Left hindlimb (tissue), 1 donor: ENCODE measurements around the gene ESRRA.

Experiments
- DNase-seq: peaks from one replicate; pipeline ENCODE4 v3.0.0-alpha.2; 2018

The ESRRA gene

GRCh38 chr11:64352099-64352994 lies 47.0 kb downstream of the ESRRA start:
- no peak for DNase-seq

DNA sequence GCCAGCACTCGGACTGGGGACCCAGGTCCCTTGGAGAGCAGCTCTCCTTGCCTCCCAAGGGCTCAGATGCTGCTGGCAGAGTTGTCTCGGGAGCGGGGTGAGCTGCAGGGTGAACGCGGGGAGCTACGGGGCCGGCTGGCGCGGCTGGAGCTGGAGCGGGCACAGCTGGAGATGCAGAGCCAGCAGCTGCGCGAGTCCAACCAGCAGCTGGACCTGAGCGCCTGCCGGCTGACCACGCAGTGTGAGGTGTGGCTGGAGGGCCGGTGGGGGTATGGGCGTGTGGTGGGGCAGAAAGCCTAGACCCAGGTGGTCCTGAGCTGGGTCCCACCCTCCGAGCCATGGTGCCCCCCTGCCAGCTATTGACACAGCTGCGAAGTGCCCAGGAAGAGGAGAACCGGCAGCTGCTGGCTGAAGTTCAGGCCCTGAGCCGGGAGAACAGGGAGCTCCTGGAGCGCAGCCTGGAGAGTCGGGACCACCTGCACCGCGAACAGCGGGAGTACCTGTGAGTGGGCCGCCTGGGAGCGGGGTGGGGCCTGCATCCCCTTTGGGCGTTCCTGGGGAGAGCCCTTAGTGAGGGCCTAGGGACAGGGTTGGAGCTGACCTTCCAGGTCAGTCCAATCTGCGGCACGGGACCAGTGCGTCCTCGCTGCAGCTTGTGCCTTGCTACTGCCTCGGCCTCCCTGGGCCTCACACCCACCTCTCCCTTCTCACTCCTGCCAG lies 47.8 kb downstream of the ESRRA start:
- no peak for DNase-seq

DNA sequence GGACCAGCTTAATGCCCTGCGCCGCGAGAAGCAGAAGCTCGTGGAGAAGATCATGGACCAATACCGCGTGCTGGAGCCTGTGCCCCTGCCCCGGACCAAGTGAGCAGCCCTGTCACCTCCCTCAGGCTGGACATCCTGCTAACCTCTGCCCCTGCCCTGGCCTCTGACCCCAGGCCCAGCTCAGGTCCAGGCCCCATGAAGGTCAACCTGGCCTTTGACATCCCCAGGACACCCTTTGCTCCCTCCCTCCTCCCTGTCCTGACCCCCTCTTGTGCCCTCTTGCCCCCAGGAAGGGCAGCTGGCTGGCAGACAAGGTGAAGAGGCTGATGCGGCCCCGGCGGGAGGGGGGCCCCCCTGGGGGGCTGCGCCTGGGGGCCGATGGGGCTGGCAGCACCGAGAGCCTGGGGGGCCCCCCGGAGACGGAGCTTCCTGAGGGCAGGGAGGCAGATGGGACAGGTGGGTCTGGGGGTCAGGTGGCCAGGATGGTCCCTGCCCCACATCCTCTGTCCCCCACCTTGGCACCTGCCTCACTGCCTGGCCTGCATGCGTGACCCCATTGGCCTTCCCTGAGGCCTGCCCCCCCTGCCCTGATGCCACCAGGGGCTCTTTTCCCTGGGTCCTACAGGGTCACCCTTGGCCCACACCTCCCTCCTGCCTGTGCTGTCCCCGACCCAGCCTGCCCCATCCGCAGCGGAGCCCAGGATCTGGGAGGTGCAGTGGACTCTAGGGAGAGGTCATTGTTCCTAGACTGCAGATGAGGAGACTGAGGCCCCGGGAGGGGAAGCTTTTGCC lies 48.6 kb downstream of the ESRRA start:
- DNase-seq = no peak

- peak; percentile 78 for DNase-seq
Measured at GRCh38 chr11:64355078-64355940, 50.0 kb downstream of the ESRRA start.

DNA sequence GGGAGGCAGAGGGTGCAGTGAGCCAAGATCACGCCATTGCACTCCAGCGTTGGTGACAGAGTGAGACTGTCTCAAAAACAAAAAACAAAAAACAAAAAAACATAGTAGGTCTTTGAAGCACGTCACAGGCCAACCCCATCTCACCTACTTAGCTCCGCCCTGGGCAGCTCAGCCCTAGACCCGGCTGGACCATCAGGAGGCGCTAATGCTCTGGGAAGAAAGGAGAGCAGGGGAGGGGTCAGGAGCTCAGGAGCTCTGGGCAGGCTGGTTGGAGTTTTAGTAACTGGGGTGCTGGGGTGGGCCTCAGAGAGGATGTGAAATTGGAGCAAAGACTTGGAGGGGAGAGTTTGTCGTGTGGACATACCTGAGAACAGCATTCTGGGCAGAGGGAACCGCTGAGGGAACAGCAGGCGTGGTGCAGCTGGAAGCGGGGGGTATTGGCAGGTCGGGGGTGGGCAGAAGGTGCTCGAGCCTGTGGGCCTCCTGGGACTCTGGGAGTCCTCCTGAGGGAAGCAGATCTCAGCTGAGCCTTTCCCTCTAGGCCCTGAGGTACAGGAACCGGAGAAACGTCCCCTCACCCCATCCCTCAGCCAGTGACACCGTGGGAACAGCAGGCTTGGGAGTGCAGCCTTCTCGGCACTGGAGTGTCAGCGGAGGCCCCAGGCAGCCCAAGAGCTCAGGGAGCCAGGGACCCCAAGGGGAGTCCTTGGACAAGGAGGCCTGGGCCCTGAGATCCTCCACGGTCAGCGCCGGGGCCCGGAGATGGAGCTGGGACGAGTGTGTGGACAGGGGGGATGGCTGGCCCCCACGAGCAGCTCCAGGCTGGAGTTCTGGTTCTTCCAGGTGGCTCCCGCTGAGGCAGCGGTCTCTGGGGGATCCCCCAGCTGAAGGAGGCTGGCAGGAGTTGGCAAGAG lies 51.4 kb downstream of the ESRRA start:
- no peak for DNase-seq

DNA sequence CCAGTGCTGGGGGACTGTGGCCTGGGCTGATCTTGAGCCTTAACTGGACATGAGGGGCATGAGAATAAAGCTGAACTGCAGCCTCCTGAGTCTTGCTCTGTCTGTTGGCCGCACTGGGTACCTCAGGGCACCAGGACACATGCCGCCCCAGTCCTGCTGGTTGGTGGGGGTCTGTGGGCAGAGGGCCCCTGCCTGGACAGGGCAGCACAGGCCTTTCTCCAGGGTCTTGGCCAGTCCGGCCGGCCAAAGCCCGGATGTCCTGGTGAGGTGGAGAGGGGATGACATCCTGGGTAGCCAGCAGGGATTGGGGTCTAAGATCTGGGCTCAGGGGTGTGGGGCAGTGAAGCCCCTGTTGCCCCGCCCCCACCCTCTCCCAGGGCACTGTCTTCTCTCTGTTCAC lies 52.1 kb downstream of the ESRRA start:
- DNase-seq = no peak

- no peak for DNase-seq
Measured at GRCh38 chr11:64357904-64358535, 52.7 kb downstream of the ESRRA start.

GRCh38 chr11:64358536-64358906 lies 53.2 kb downstream of the ESRRA start:
- DNase-seq = no peak

- DNase-seq = peak; percentile 70
Measured at GRCh38 chr11:64358907-64359711, 53.8 kb downstream of the ESRRA start, which contains the start of gene RPS6KA4. Gene RPS6KA4 (plus strand): TSS chr11:64359162. CDS start chr11:64359236, 74 bp downstream.

GRCh38 chr11:64359712-64360445 lies 54.6 kb downstream of the ESRRA start:
- no peak for DNase-seq

GRCh38 chr11:64360448-64360921 lies 55.2 kb downstream of the ESRRA start:
- DNase-seq = no peak

DNA sequence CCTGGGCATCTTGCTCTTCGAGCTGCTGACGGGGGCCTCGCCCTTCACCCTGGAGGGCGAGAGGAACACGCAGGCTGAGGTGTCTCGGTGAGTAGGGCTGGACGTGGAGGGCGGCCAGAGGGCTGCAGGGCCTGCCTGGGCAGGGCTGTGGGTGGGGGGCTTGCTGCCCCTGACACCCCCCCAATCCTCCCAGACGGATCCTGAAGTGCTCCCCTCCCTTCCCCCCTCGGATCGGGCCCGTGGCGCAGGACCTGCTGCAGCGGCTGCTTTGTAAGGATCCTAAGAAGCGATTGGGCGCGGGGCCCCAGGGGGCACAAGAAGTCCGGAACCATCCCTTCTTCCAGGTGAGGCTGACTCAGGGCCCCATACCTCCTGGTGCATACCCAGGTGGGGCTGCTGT lies 56.3 kb downstream of the ESRRA start:
- no peak for DNase-seq

GRCh38 chr11:64362339-64362738 lies 57.0 kb downstream of the ESRRA start:
- no peak for DNase-seq

DNA sequence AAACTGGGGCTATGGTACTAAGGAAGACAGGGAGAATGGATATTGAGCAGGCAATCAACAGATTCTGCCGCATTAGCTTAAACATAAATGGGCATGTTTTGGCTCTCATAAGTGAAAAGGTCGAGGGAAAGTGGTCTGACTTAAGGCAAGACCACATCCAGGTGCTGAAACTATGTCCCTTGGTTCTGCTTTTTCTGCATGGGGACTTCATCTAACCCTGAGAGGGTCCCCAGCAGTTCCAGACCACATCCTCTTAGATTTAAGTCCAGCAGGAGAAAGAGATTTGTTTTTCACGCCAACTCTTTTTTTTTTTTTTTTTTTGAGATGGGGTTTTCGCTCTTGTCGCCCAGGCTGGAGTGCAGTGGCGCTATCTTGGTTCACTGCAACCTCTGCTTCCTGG lies 59.1 kb downstream of the ESRRA start:
- DNase-seq = no peak

DNA sequence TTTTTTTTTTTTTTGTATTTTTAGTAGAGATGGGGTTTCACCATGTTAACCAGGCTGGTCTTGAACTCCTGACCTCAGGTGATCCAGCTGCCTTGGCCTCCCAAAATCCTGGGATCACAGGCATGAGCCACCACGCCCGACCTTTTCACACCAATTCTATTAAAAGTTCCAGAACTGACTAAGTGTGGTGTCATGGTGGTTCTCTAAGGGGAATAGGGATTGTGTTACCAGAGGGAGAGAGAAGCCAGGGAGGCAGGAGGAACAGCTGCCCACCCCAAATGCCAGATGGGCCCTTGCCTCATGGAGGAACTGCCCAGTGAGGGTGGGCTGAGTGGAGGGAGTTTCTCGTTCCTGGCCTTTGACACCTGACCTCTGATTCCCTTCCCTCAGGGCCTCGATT lies 59.6 kb downstream of the ESRRA start:
- no peak for DNase-seq
